Stimulated activated CD4-positive, alpha-beta T cell treated with anti-CD3 and anti-CD28 coated beads, TNF-alpha, amount 100 ng/mL, for 4 hours (primary cell): ENCODE data around the gene SELENOM.

ENCODE experiments used
- DNase-seq, 3 experiments: peaks; one replicate each; pipeline ENCODE4 v3.0.0-alpha.2; 2020; ENCODE audit warnings: low read depth in 3 of 3

SELENOM gene

DNA sequence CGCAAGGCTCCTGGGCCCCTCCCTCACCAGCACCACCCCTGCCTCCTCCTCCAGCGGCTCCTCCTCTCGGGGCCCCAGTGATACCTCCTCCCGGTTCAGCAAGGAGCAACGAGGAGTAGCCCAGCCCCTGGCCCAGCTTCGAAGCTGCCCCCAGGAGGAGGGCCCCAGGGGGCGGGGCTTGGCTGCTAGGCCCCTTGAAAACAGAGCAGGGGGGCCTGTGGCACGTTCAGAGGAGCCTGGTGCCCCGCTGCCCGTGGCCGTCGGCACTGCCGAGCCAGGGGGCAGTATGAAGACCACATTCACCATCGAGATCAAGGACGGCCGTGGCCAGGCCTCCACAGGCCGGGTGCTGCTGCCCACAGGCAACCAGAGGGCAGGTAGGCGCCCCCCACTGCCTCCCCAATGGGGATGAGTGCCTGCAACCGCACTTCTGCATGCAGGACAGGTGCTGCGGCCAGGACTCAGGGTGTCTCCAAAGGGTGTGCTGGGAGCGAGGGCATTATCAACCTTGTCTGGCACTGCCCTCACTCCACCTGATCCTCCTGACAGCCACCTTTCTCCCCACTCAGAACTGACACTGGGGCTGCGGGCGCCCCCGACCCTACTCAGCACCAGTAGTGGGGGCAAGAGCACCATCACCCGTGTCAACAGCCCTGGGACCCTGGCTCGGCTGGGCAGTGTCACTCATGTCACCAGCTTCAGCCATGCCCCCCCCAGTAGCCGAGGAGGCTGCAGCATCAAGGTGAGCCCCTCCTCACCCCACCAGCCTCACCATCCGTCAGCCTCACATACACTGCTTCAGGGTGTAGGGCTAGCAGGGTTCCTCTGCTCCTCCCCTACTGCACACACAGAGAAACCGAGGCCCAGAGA, 16.0 kb downstream of the SELENOM start:
- no peak for DNase-seq

DNA sequence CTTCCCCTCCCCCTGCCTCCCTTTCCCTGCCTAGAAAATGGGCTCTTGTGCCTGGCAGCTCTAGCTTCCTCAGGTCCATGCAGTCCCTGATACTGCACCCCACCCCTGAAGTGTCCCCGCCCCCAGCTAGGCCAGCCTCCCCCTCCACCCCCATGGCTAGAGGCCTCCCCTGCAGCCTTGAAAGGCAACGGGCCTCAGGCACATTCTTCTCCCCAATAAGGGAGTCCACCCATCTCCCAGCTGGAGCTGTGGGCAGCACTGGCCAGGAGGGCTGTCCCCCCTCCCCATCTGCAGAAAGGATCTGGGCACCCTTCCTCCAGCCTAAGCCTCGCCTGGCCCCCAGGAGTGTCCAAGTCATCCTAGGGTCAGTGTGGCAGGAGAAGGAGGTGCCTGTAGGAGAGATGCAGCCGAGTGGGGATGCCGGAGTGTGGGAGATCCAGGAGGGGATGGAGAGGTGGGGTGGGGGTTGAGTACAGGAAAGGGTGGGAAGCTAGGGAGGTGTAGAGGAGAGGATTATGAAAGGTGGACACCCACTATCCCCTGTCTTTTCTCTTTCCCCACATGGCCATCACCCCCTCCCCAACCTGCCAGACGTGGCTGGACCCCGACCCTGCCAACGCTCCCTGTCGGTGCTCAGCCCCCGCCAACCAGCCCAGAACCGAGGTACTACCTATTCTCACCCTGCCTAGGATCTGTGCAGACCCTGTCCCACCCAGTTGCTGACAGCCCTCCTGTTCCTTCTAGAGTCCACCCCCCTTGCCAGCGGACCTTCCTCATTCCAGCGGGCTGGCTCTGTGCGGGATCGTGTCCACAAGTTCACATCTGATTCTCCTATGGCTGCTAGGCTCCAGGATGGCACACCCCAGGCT, 16.9 kb downstream of the SELENOM start:
- no peak for DNase-seq

DNA sequence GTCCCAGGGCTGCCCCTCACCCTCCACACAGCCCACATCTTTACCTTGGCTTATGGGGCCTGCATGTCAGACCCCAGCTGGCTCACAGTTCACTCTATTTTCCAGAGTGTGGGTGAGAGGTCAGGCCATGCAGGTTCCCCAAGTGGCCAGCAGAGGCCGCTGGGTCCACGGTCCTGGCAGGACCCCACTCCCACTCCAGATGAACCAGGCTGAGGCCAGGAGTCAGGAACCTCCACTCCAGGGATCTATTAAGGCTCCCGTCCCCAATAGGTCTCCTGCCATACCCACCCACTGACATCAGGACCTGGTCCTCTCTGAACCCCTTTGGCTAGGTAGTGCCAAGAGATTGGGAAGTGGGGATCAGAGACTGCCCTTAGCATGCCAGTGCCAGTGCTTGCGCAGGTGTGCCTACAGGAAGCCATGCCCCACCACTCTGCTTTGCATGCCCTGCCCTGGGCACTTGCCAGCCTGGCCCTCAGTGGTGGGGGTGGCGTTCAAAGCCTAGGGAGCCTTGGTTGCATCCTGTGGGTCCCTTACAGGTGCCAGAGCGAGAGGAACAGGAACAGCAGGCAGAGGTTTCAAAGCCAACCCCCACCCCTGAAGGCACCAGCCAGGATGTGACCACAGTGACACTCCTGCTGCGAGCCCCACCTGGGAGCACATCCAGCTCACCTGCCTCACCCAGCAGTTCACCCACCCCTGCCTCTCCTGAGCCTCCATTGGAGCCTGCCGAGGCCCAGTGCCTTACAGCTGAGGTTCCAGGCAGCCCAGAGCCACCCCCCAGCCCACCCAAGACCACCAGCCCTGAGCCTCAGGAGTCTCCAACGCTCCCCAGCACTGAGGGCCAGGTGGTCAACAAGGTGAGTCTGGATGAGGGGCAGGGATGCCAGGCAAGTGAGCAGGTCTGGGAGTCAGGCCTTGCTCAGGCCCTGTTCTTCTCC, 17.9 kb downstream of the SELENOM start:
- DNase-seq: peak in 1 of 3 experiments; percentile 14

DNA sequence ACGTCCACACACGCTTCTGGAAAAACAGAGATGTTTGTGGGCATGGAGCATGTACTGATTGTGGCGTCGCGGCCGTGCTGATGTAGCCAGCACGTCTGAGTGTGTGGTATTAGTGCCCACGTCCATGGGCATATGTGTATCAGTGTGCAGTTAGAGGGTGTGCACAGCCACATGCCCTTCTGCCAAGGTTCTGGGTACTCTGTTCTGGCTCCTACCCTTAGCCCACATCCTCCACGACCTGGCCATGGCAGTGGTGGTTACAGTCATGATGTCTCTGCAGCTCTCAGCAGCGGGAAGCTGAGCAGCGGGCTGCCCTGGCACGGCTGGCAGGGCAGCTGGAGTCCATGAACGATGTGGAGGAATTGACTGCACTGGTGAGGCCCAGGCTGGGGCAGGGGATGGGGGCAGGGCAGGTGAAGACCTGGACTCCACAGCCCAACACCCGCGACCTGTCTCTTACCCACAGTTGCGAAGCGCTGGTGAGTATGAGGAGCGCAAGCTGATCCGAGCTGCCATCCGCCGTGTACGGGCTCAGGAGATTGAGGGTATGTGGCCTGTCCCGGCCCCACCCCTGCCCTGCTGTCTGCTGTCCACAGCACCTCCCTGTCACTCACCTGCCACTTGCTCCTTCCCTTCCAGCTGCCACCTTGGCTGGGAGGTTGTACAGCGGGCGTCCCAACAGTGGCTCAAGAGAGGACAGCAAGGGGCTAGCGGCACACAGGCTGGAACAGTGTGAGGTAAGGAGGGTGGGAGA, 19.0 kb downstream of the SELENOM start:
- DNase-seq: no peak

DNA sequence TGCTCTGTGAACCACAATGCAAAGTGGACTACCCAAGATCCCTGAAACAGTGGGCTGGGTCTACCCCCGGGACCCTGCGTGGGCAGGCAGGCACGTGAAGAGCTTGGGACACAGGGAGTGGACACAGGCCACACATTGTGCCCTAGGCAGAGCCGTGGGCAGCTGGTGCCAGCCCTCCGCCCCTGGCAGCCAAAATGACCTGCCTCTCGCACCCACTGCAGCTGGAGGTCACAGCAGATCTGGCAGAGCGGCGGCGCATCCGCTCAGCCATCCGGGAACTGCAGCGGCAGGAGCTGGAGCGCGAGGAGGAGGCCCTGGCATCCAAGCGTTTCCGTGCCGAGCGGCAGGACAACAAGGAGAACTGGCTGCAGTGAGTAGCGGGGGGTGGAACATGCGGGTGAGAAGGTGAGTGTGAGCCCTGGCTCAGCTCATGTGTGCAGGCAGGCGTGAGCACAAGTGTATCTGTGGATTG, 19.6 kb downstream of the SELENOM start:
- DNase-seq: no peak

DNA sequence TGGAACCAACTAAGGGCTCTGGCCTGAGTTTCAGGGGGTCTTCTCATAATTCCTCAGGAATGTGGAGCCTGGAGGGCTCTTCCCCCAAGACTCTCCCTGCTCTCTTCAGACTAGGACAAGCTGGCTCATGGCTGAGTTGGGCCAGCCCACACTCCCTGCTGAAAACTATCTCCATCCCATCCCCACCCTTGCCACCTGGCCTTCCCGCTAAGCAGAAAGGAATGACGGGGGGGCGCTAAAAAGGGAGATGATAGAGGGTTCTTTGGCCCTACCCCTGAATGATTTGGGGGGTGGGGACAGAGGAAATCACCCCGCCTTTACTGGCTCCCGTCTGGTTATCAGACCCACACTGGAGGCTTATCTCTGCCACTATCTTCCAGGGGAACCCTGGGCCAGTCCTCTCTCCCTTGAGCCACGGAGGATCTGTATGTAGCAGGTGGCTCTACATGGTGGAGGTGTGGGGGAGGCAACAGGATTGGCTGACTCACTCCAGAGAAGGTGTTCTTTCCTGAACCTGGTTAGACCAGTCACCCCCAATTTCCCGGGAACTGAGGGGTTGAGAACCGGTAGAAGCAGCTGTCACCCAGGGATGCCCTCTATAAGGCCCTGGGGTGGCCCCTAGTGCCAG, 20.6 kb downstream of the SELENOM start:
- no peak for DNase-seq

DNA sequence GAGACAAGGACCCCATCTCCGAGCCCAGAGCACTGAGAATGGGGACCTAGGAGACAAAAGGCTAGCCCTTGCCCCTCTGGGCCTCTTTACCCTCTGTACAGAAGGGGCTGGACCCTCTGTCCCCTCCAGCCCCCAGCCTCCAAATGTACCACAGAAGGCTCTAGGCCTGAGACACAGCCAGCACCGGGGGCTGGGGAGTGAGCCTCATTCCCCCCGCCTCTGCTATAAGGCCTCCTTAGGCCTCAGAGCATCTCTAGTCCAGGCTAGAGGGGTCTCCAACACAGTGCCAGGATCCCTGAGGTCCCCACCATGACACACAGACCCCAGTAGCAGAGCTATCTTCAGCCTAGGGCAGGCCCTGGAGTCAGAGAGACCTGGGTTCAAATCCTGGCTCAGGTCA, 21.4 kb downstream of the SELENOM start:
- DNase-seq: no peak

GRCh38 chr22:31085493-31085824, 21.9 kb downstream of the SELENOM start:
- DNase-seq: no peak

DNA sequence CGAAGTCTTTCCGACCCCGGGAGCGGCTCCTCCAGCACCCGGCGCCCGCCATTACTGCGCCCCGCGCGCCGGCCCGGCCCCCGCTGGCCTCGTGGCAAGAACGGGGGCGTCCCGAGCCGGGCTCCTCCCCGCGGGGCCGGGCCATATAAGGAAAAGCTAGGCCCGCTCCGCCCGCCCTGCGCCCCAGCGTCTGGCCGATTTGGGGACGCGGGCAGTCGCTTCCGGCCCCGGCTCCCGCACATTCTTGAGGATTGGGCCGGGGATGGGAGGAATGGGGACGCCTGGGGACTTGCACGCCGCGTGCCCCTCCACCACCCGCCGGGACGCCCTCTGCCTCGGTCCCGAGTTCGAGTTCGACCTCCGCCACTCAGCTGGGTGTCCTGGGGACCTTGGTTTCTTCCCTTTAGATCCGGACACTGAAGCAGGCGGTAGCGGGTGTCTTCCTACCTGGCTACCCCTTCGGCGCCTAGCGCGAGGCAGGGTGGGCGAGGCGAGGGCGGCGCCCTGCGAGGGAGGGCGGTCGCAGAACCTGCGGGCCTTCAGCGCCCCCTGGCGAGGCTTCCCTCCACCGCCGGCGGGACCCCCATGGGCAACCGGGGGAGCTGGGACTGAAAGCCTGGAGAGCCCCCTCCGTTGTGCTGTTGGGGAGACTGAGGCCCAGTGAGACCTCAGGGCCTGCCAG, 22.4 kb downstream of the SELENOM start:
- DNase-seq: peak; percentile 79 to 85 (median 81)

- no peak for DNase-seq
Observed at GRCh38 chr22:31083923-31084810, 23.2 kb downstream of the SELENOM start.

DNA sequence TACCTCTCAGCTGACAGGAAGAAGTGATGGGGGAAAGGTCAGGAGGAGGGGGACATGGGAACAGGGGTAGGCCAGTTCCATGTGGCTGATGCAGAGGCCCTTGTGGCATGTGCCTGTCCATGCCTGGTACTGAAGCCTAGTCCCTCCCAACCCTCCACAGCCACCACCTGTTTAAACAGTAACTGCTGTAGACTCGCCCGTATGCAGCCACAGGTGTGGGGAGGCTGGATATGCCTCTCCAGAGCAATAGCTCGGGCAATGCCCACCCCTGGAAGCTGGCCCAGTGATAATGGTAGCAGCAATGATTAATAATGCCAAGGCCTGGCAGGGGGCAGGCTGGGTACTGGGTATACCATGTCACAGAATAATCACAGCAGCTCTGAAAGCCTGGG, 24.0 kb downstream of the SELENOM start:
- DNase-seq: no peak

GRCh38 chr22:31082606-31083376, 24.6 kb downstream of the SELENOM start:
- DNase-seq: peak; percentile 31 to 52 (median 39)

GRCh38 chr22:31081963-31082605, 25.3 kb downstream of the SELENOM start:
- no peak for DNase-seq

- peak; percentile 74 to 84 (median 79) for DNase-seq
Observed at GRCh38 chr22:31080848-31081649, 26.3 kb downstream of the SELENOM start, which contains the start of gene SMTN. SMTN (plus strand) TSS chr22:31081318; CDS start chr22:31083259, 1,941 bp downstream.

DNA sequence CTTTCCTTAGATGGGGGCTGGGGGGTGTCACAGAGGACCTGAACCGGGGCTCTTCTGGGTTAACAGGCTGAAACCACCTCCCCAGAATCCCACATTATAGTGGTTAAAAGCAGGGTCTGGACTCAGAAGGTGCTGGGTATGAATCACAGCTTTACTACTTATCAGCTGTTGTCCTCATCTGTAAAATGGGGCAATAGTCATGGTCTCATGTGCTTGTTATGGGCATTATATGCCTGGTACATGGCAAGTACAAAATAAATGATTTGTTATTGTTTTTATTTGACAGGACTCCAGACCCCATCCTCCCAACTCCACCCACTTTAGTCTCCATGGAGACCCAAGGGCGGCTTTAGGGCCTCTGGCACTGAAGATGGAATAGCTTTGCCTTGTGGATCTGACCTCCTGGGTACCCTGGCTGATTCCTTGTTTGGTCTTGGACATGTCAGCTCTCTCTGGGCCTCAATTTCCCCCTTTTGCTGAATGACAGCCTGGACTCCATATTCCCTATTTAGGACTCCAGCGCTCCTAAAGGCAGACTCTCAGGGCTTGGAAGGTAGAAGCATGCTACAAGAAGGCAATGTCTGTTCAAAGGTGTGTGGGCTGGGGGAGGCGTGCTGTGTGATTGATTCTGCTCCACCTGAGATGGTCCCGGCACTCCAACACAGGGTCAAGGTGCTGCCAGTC, 27.1 kb downstream of the SELENOM start:
- DNase-seq: no peak

DNA sequence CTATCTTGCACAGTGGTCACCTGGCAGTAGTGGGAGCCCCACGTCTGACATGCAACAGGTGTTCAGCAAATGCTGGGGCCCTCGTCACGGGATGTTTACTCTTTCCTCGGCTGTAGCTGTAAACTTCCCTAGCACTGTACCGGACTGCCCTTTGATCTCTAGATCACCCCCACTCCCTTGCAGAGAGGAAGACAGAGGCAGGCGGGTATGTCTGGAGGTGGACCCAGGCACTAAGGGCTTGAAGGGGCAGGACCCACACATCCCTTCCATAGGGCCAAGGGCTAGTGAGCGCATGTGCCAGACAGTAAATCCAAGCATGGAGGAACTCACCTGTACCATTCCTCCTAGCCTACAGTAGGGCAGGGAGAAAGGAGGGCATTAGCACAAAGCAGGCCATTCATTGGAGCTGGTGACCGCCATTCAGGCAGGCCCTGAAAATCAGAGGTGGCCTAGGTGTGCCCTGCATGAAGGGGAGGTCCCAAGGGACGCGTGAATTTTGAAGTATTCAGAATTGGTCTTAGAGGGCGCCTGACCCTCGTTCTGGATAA, 28.2 kb downstream of the SELENOM start:
- no peak for DNase-seq
